ENCODE data around the gene PPM1A. TPM values are rescaled to one million over a fixed set of nuclear protein-coding genes. Genes with fewer than 3 reads are reported as not detected.

Gene PPM1A
- total and polyA plus RNA-seq, 7 donors: 54.0 to 174 (median 129) TPM

- DNase-seq (peak; percentile 13 to 72), ATAC-seq (peak; percentile 79 to 85 (median 82))
- WGBS, 3 donors: 40 to 61% (median 41%) methylated on average over 14 of the region's 14 CpGs
- no peaks in the 10 kb centered on the region for H3K27me3 ChIP-seq (ENCODE audit: insufficient read depth in 3 of 3, low read length in 2 of 3)
- H3K27ac ChIP-seq: peak overlapping the region; percentile 62
- TF ChIP-seq CTCF (IDR thresholded peaks at IDR 0.05): no peak
- intact Hi-C loops (cut with DNase I): loop anchor here in 1 of 2 donors (10.0 kb wide), 1 partner anchor 129 kb away; no protein-coding TSS in a partner anchor
- no peak overlapping the region for H3K4me3 ChIP-seq
- peaks cover 3% of the 10 kb centered on the region for H3K4me1 ChIP-seq
- no peaks in the 10 kb centered on the region for H3K36me3 ChIP-seq (ENCODE audit: insufficient read depth in 1 of 2, low read depth in 1 of 2)
- H3K9me3 ChIP-seq: no peaks in the 10 kb centered on the region
Measured at GRCh38 chr14:60323199-60323896, 74.3 kb downstream of the PPM1A start.

DNA sequence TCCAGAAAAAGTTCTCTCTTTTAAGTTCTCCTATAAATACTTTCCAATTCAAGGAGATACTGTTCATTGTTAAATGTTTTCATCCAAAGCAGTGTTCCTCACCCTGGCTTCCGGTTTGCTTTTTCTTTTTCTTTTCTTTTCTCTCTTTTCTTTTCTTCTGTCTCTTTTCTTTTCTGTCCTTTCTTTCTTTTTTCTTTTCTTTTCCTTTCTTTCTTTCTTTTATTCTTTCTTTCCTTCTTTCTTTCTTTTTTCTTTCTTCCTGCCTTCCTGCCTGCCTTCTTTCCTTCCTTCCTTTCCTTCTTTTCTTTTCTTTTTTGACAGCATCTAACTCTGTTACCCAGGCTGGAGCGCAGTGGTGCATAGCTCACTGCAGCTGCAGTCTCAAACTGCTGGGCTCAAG, 75.8 kb downstream of the PPM1A start:
- H3K4me3 ChIP-seq: no peak overlapping the region
- DNase-seq (no peak), ATAC-seq (no peak)
- 93 to 94% (median 94%) methylated on average over 2 of the region's 2 CpGs for WGBS, 3 donors
- H3K4me1 ChIP-seq: peaks cover 3% of the 10 kb centered on the region
- no peak for TF ChIP-seq CTCF (IDR thresholded peaks at IDR 0.05)
- H3K27ac ChIP-seq: no peak overlapping the region
- no peaks in the 10 kb centered on the region for H3K36me3 ChIP-seq (ENCODE audit: insufficient read depth in 1 of 2, low read depth in 1 of 2)
- intact Hi-C loops (cut with DNase I): loop anchor here in 1 of 2 donors (10.0 kb wide), 1 partner anchor 130 kb away; no protein-coding TSS in a partner anchor
- no peaks in the 10 kb centered on the region for H3K27me3 ChIP-seq (ENCODE audit: insufficient read depth in 3 of 3, low read length in 2 of 3)
- no peaks in the 10 kb centered on the region for H3K9me3 ChIP-seq

DNA sequence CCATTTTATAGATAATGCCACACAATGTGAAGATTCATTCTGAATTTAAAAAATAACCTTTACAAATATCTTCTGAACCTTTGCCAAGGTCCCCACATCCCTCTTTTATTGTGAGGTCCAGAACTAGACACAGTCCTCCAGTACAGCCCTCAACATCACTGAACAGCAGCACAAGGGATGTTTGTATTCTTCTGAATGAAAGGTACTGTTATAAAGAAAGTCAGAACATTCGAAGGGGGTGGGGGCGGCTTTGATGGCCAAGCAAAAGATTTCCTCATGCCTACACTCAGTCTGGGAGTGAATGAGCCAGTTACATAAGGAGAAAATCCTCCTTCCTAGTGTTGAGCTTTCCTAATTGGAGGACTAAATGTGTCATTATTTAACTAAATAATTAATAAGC, 77.3 kb downstream of the PPM1A start:
- no peaks in the 10 kb centered on the region for H3K9me3 ChIP-seq
- no peaks in the 10 kb centered on the region for H3K27me3 ChIP-seq (ENCODE audit: insufficient read depth in 3 of 3, low read length in 2 of 3)
- H3K4me3 ChIP-seq: no peak overlapping the region
- WGBS, 3 donors: 88 to 89% (median 89%) methylated on average over 2 of the region's 2 CpGs
- H3K36me3 ChIP-seq (ENCODE audit: insufficient read depth in 1 of 2, low read depth in 1 of 2): no peaks in the 10 kb centered on the region
- no peak for TF ChIP-seq CTCF (IDR thresholded peaks at IDR 0.05)
- DNase-seq (no peak), ATAC-seq (no peak)
- intact Hi-C loops (cut with DNase I): loop anchor here in 1 of 2 donors (10.0 kb wide), 1 partner anchor 131 kb away; no protein-coding TSS in a partner anchor
- peaks cover 3% of the 10 kb centered on the region for H3K4me1 ChIP-seq
- H3K27ac ChIP-seq: no peak overlapping the region

GRCh38 chr14:60327447-60328331, 78.7 kb downstream of the PPM1A start:
- ATAC-seq (peak; percentile 90 to 93 (median 92)), DNase-seq (peak; percentile 50 to 85)
- intact Hi-C loops (cut with DNase I): loop anchor here in 1 of 2 donors (10.0 kb wide), 1 partner anchor 133 kb away; no protein-coding TSS in a partner anchor
- peak; percentile 21 for TF ChIP-seq CTCF (IDR thresholded peaks at IDR 0.05)
- no peaks in the 10 kb centered on the region for H3K9me3 ChIP-seq
- WGBS, 3 donors: 12 to 14% (median 14%) methylated on average over 56 to 58 of the region's 58 CpGs
- peak overlapping the region; percentile 53 for H3K4me3 ChIP-seq
- no peaks in the 10 kb centered on the region for H3K36me3 ChIP-seq (ENCODE audit: insufficient read depth in 1 of 2, low read depth in 1 of 2)
- H3K4me1 ChIP-seq: peaks cover 3% of the 10 kb centered on the region
- peak overlapping the region; percentile 64 for H3K27ac ChIP-seq
- H3K27me3 ChIP-seq (ENCODE audit: insufficient read depth in 3 of 3, low read length in 2 of 3): no peaks in the 10 kb centered on the region

All from psoas muscle (tissue), 8 donors.